Astrocyte (in vitro differentiated cells and primary cell): ENCODE measurements around the gene MROH2A.

Source experiments
- CTCF ChIP-seq: IDR thresholded peaks from 2 replicates; pipeline ENCODE4 v1.5.1; 2011; ENCODE audit warnings: low read depth, mild to moderate bottlenecking, inconsistent platforms, low read length, moderate library complexity; ENCODE audit not compliant: insufficient read depth
- EZH2 ChIP-seq: IDR thresholded peaks from 2 replicates; pipeline ENCODE4 v1.6.1; 2012; ENCODE audit warnings: mild to moderate bottlenecking, low read length, inconsistent platforms; ENCODE audit not compliant: insufficient read depth

GRCh38 chr2:233796254-233796653, 18.1 kb downstream of the MROH2A start:
- TF ChIP-seq CTCF (no peak), EZH2 (no peak)
